Osteoblast (primary cell): ENCODE measurements around the gene DDX41. TPM values are rescaled to one million over a fixed set of nuclear protein-coding genes. Genes with fewer than 3 reads are reported as not detected.

Source experiments
- DNase-seq: peaks from one replicate; pipeline ENCODE4 v3.0.0; 2011; ENCODE audit warnings: low spot score, mixed read lengths; ENCODE audit not compliant: insufficient read length; ENCODE audit errors: missing footprints
- H2AFZ ChIP-seq: 2 replicates; pipeline ENCODE4 v1.6.0; 2011; ENCODE audit warnings: mild to moderate bottlenecking, low read length
- H3K27ac ChIP-seq: 2 replicates; pipeline ENCODE4 v1.5.1; 2011; ENCODE audit warnings: mild to moderate bottlenecking, low read depth, low read length, moderate library complexity
- H3K27me3 ChIP-seq: 2 replicates; pipeline ENCODE4 v1.6.0; 2012; ENCODE audit warnings: mild to moderate bottlenecking, control low read depth, inconsistent platforms, low read length, moderate library complexity; ENCODE audit not compliant: insufficient read depth
- H3K36me3 ChIP-seq: 2 replicates; pipeline ENCODE4 v1.5.1; 2011; ENCODE audit warnings: mild to moderate bottlenecking, low read length, control low read depth, moderate library complexity; ENCODE audit not compliant: insufficient read depth
- H3K4me1 ChIP-seq: 2 replicates; pipeline ENCODE4 v1.5.1; 2011; ENCODE audit warnings: mild to moderate bottlenecking, low read length, control low read depth, moderate library complexity; ENCODE audit not compliant: insufficient read depth
- H3K4me2 ChIP-seq: 2 replicates; pipeline ENCODE4 v1.6.0; 2011; ENCODE audit warnings: mild to moderate bottlenecking, low read length; ENCODE audit not compliant: insufficient read depth
- H3K4me3 ChIP-seq: fragments of 200-600 bp; sonication (generic); 3 replicates; pipeline ENCODE4 v1.5.1; 2012; ENCODE audit warnings: mild to moderate bottlenecking, low read length, inconsistent platforms; ENCODE audit not compliant: insufficient read depth
- H3K79me2 ChIP-seq: 2 replicates; pipeline ENCODE4 v1.6.0; 2012; ENCODE audit warnings: mild to moderate bottlenecking, low read length, control low read depth, inconsistent platforms; ENCODE audit not compliant: insufficient read depth
- H3K9me3 ChIP-seq: 2 replicates; pipeline ENCODE4 v1.5.1; 2011; ENCODE audit warnings: low read depth, low read length, control low read depth
- H4K20me1 ChIP-seq: 2 replicates; pipeline ENCODE4 v1.6.0; 2012; ENCODE audit warnings: mild to moderate bottlenecking, low read length, control low read depth; ENCODE audit not compliant: insufficient read depth
- total RNA-seq: library from RNA; depleted of rRNA; stranded (reverse); fragments of >200 nt; gene quantifications from 2 replicates; pipeline ENCODE4 v1.2.3, GENCODE V29; 2012
- TF ChIP-seq, protein P1 (sequence below): IDR thresholded peaks from 2 replicates; pipeline ENCODE4 v1.5.1; 2011; ENCODE audit warnings: mild to moderate bottlenecking, low read depth, low read length, moderate library complexity; ENCODE audit errors: extremely low read depth

DDX41 gene
- total RNA-seq, 1 donor = 68.4 TPM

- H3K36me3 ChIP-seq = peaks cover 66% of the 10 kb centered on the region
- TF ChIP-seq, protein P1, sequence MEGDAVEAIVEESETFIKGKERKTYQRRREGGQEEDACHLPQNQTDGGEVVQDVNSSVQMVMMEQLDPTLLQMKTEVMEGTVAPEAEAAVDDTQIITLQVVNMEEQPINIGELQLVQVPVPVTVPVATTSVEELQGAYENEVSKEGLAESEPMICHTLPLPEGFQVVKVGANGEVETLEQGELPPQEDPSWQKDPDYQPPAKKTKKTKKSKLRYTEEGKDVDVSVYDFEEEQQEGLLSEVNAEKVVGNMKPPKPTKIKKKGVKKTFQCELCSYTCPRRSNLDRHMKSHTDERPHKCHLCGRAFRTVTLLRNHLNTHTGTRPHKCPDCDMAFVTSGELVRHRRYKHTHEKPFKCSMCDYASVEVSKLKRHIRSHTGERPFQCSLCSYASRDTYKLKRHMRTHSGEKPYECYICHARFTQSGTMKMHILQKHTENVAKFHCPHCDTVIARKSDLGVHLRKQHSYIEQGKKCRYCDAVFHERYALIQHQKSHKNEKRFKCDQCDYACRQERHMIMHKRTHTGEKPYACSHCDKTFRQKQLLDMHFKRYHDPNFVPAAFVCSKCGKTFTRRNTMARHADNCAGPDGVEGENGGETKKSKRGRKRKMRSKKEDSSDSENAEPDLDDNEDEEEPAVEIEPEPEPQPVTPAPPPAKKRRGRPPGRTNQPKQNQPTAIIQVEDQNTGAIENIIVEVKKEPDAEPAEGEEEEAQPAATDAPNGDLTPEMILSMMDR = no peak
- H3K79me2 ChIP-seq = peaks cover 62% of the 10 kb centered on the region
Observed at GRCh38 chr5:177531209-177531940, 14.6 kb upstream of the DDX41 start.

GRCh38 chr5:177530638-177531037 lies 13.9 kb upstream of the DDX41 start:
- Histone ChIP-seq H3K4me3 (no peak overlapping the region), H3K4me2 (no peak overlapping the region), H3K27me3 (no peaks in the 10 kb centered on the region), H4K20me1 (peaks cover 41% of the 10 kb centered on the region), H3K9me3 (no peaks in the 10 kb centered on the region), H3K79me2 (peaks cover 59% of the 10 kb centered on the region), H2AFZ (no peak overlapping the region), H3K36me3 (peaks cover 69% of the 10 kb centered on the region), H3K27ac (no peak overlapping the region), H3K4me1 (no peaks in the 10 kb centered on the region)
- TF ChIP-seq, protein P1 = no peak
- DNase-seq = peak; percentile 55

More at GRCh38 chr5:177531209-177531940, 14.6 kb upstream of the DDX41 start:
- Histone ChIP-seq H4K20me1 (peaks cover 41% of the 10 kb centered on the region), H3K4me3 (no peak overlapping the region), H3K9me3 (no peaks in the 10 kb centered on the region), H2AFZ (no peak overlapping the region), H3K27ac (no peak overlapping the region), H3K4me2 (no peak overlapping the region), H3K4me1 (no peaks in the 10 kb centered on the region), H3K27me3 (no peaks in the 10 kb centered on the region)
- DNase-seq = no peak

GRCh38 chr5:177529247-177530203 lies 12.8 kb upstream of the DDX41 start:
- no peak overlapping the region for H3K27ac ChIP-seq
- no peaks in the 10 kb centered on the region for H3K4me1 ChIP-seq
- peak; percentile 57 for DNase-seq
- peaks cover 45% of the 10 kb centered on the region for H4K20me1 ChIP-seq
- no peak overlapping the region for H2AFZ ChIP-seq
- H3K27me3 ChIP-seq = no peaks in the 10 kb centered on the region
- H3K4me2 ChIP-seq = no peak overlapping the region
- no peak overlapping the region for H3K4me3 ChIP-seq
- peaks cover 69% of the 10 kb centered on the region for H3K36me3 ChIP-seq
- H3K79me2 ChIP-seq = peaks cover 58% of the 10 kb centered on the region
- TF ChIP-seq, protein P1 = no peak
- no peaks in the 10 kb centered on the region for H3K9me3 ChIP-seq

DNA sequence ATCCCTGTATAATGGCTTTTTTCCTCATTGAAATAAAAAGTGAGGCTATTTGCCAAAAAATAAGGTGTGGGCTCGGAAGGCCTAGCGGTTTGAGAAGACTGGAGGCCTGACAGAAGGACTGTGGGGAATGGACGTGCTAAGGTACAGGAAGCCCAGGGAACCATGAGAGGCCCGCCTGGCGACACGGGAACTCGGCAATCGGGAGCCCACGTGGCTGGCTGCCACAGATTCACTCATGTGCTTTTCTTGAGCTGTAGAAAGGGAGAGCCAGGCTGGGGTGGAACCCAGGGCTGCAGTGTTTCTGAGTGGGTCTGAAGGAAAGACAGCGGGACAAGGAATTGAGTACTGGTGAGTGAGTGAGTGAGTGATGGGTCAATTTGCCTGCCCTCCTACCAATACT lies 11.9 kb upstream of the DDX41 start:
- DNase-seq = peak; percentile 82
- H4K20me1 ChIP-seq = peaks cover 40% of the 10 kb centered on the region
- no peak overlapping the region for H3K27ac ChIP-seq
- no peaks in the 10 kb centered on the region for H3K9me3 ChIP-seq
- H3K4me3 ChIP-seq = no peak overlapping the region
- no peak overlapping the region for H3K4me2 ChIP-seq
- TF ChIP-seq, protein P1 = no peak
- no peak overlapping the region for H2AFZ ChIP-seq
- peaks cover 51% of the 10 kb centered on the region for H3K79me2 ChIP-seq
- no peaks in the 10 kb centered on the region for H3K4me1 ChIP-seq
- no peaks in the 10 kb centered on the region for H3K27me3 ChIP-seq
- H3K36me3 ChIP-seq = peaks cover 75% of the 10 kb centered on the region
